T-helper 2 cell (primary cell): ENCODE measurements around the gene GRM4.

ENCODE experiments used
- DNase-seq, 5 experiments: peaks; one replicate each; pipeline versions ENCODE4 v3.0.0 to v3.0.0-alpha.2; 2012 to 2022

GRM4 gene

GRCh38 chr6:34106421-34106820 lies 39.5 kb downstream of the GRM4 start:
- DNase-seq = no peak

- no peak for DNase-seq
Observed at GRCh38 chr6:34104628-34105027, 41.3 kb downstream of the GRM4 start.

DNA sequence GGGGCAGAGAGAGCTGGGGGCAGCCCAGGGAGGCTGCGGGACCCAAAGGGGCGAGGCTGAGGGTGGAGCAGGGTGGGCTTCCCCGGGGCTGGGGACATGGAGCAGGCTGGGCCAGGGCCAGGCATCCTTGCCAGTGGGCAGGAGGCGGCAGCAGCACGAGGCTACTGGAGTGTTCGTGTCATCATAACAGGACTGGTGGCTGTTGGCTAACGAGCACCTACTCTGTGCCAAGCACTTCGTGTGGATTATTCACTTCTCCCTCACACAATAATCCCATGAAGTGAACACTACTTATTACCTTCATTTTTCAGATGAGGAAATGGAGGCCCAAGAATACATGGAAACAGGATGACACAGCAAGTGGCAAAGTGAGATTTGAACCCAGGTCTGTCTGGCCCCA lies 41.7 kb downstream of the GRM4 start:
- no peak for DNase-seq

DNA sequence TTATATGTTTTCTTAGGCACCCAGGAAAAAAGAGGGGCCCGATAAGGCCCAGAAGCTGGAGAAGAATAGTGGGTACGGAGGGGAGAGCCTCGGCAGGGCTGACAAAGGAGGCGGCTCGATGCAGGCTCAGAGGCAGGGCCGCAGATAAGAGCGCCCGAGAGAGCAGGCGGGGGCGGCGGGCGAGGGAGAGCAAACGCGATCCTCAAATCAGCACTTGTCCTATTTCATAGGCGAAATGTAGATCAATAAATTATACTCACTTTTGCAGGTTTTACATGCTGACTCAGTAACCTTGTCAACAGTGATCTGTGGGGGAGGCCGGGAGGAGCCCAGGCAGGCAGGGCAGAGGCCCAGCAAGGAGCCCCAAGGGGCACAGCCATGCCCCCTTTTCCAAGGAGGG lies 42.6 kb downstream of the GRM4 start:
- no peak for DNase-seq

DNA sequence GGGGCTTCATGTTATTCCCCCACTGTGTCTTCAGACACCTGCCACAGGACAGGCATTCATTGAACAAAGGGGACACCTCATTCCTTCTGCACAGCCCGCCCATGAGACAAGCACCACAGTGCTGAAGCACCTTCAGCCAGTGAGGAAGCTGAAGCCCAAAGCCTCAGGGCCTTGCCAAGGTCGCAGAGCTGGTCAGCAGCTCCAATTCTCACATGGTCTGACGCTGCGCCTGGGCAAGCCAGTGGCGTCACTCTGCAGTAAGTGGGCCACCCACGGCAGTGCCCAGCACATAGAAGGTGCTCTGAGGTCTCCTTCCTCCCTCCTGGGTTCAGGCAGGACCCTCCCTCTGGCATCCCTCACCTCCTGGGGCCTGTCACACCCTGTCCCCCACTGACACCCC lies 43.2 kb downstream of the GRM4 start:
- DNase-seq = no peak

GRCh38 chr6:34102099-34102656 lies 43.7 kb downstream of the GRM4 start:
- no peak for DNase-seq

DNA sequence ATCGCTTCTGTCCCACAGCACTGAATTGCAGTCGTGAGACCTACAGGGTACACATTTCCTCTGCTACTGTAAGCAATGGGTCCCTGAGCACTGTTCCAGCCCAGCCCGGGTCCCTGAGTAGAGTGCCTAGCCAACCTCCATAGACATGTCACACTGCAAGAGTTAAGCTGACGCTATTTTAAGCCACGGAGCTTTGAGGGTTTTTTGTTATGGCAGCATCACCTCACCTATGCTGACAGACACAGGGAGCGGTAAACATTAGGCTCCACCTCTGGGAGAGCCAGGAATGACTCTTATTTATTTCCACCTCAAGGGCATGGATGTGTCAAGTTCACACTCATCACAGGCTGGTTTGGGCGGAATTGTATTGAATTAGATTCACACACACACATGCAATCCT lies 45.1 kb downstream of the GRM4 start:
- no peak for DNase-seq

GRCh38 chr6:34099878-34100277 lies 46.0 kb downstream of the GRM4 start:
- DNase-seq = no peak

DNA sequence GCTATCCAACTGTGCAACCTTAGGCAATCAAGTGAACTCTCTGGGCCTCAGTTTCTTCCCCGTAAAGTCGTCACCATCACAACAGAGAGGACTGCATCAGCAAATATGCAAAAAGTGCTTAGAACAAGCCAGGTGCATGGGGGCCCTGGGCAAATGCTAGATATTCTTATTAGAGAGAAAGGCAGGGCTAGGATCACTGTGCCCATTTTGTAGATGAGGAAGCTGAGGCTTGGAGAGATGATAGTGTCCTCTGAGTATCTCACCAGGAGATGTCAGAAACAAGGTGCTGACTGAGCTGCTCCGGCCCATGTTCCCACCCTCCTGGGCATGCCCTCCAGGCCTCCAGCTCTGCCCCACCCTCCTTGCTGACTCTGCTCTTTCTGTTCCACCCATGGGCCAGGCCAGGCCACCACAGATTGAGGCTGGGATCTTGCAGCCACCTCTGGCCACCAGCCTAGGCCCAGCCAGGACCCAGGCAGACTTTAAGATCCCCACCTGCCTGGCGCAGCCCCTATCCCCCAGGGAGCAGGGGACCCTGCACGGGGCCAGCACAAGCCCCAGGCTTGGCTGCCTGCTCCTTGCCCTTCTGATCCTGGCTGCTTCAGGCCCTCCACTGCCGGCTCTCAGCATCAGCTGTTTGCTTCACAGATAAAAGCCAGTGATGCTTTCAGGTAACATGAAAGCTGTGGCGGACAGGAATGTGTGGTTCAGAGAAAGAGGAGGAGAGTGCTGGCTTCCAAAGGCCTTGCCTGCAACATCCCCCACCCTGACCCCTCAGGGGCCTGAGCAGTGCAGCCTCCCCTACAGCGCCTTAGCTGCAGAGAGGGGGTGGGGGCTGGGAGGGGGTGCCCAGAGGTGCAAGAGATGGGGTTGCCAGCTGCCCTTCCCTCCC lies 47.6 kb downstream of the GRM4 start:
- no peak for DNase-seq

GRCh38 chr6:34096814-34097213 lies 49.1 kb downstream of the GRM4 start:
- DNase-seq = no peak

DNA sequence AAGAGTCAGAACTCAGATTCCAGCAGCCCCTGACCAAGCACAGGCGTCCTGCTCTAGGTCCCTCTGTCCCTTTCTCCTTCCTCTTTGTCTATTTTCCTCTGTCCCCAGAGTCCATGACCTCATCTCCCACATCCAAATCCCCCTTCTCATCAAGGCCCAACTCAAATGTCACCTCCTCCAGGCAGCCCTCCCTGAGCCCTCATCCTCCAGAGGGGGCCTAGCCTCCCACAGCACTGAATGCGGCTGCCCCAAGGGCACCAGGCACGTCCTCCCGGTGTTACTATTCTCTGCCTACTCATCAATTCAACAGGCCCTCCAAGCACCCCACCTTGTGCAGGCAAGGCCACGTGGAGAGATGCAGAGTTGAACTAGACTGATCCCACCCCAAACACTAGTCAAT lies 49.7 kb downstream of the GRM4 start:
- no peak for DNase-seq

GRCh38 chr6:34095741-34096140 lies 50.1 kb downstream of the GRM4 start:
- no peak for DNase-seq

DNA sequence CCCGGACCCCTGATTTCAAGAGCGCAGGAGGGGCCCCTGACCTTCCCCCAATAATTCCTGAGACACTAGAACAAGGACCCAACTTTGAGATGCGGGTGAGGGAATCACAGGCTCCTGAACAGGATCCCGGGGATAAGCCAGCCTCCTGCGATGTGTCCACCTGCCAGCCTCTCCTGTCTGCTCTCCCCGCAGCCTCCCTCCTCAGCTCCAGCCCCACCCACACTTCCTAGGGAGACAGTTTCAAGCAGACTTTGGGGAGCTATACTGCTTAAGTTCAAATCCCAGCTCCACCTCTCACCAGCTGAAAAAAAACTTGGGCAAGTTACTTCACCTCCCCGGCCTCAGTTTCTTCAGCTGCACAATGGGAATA lies 50.8 kb downstream of the GRM4 start:
- no peak for DNase-seq

DNA sequence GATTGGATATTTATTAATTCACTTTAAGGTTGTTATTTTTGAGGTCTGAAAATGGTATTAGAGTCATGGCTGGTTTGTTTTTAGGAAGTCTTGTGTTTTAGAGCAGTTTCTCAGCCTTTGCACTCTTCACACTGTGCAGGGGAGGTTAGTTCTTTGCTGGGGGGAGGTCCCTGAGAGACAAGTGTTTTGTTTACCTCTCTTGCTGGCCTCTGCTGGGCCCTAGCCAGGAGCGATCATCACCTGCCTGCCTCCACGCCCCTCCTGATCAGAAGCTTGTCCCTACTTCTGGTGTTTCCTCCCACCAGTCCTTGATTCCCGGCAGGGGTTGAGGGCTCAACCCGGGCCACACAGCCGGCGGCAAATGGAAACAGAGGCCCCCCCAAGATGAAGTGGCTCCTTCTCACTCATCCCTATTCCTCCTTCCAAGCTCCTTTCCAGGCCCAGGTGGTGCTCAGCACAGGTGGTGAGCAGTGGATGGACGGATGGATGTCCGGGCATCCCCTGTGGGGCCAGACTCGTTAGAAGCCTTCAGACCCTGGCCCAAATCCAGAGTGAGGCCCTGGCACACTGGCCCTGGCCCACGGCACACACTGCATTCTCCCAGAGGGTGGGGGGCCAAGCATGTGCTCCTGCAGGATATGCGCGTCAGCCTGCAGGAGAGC lies 51.3 kb downstream of the GRM4 start:
- DNase-seq = no peak

- DNase-seq = no peak
Observed at GRCh38 chr6:34093854-34094430, 51.9 kb downstream of the GRM4 start.

DNA sequence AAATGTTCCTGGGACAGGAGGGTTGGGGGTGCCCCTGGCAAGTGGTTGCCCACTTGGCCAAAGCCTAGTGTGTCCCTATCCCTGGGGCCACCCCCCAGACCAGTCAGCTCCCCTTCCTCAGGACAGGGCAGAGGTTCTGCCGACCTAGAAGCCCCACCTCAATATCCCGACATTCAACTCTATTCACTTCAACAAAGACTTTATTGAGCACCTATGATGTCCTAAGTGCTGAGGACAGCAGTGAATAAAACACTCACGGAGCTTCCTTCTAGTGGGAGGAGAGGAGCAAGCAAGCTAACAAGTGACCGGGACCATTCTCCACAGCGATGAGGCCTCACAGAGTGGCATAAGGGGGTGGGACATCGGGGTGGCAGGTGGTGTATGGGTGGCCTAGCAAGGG lies 52.7 kb downstream of the GRM4 start:
- no peak for DNase-seq

GRCh38 chr6:34092631-34093030 lies 53.3 kb downstream of the GRM4 start:
- DNase-seq = no peak

DNA sequence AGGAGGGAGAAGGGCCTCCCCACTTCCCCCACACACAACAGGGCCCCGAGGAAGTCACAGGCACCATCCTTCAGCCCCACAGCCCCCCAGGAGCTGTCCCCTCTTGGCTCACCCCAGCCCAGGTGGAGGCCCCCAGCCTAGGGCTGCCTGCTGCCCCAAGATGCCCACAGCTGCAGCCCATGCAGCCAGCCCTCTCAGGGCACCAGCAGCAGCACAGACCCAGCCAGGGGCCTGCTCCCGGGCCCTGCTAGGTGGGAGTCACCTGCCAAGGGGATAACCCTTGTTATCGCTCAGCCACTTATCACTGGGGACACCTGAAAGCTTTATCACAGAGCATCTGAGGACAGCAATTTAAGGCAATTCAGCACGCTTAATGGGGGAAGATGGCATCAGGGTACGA lies 55.0 kb downstream of the GRM4 start:
- no peak for DNase-seq

DNA sequence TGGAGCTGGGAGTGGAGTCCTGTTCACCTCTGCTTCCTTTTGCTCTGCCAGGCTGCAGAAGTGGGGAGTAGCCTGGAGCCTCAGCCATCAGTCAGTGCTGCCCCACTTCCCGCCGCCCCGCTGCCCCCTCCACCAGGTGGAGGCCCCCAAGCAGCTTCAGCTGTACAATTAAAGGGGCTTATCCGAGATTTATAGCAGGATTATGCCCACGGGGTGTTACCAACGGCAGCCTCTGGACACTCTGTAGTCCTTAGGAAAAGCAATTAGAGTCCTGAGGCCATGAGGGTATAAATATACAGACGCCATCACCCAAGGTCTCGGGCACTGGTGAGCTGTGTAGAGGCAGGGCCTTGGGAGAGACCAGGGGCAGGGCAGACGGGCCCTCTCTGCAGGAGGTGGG lies 55.4 kb downstream of the GRM4 start:
- DNase-seq = no peak

- DNase-seq = no peak
Observed at GRCh38 chr6:34086558-34086957, 59.3 kb downstream of the GRM4 start.

DNA sequence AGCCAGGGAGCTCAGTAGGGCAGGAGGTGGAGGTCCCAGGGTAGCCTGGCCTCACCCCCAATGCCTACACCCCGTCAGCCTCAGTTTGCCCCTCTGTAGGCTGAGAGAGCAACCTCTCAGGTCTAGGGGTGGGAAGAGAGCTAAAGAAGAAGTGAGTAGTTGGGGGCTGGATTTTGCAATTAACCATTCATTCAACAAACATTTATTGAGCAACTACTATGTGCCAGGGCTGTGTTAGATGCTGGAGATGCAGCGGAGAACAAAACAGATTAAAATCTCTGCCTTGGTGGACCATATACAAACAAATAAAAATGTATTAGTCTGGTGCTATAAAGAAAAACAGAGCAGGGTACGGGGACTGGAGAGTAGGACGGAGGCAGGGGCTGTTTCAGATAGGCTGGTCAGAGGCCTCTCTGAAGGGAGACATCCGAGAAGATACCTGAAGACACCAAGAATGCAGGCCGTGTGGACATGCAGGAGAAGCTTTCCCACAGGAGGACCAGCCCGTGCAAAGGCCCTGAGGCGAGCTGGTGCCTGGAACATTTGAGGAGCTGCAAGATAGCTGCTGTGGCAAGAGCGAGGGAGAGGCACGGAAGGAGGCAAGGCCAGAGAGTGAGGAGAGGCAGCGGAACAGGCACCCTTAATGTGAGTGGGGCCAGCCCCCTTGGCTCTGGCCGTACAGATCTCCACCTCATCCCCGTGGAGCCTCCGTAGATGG lies 60.3 kb downstream of the GRM4 start:
- no peak for DNase-seq

DNA sequence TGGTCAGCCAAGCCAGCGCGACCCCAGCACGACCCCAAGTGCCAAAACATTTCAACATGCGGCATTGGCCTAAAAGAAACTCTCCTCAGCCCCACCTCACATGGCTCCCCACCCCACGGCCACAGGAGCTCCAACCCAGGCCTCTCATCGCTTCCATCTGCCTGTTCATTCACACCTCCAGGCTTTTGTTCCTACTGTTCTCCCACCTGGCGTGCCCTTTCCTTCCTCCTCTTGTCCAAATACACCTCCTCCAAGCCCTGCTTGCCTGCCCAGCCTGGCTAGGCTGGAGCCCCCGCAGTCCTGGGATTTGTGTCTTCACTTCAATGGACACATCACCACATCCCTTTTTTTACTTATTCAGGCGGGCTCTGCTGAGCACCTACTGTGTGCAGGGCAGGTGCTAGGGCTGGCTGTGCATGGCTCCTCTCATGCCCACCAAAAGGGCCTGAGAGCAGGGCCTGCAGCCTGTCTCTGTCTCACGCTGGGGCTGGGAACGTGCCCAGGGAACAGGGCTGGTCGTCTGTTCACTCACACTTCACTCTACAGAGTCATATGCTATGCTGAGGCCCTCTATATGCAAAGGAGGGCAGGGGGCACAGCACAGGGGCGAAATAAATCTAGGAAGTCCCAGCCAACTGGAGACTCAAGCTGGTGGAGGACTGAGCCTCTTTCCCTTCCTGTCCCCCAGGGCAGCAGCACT lies 61.1 kb downstream of the GRM4 start:
- no peak for DNase-seq
